HG02763 (cell line): Measurements from ENCODE around the gene NOL6.
"Not testable (repeated sequence)": the region's sequence is repeated elsewhere in the genome, so short reads cannot be mapped to it uniquely, and the experiment has no call there.

Experiments
- ATAC-seq: cut with Tn5 transposase; IDR thresholded peaks from one replicate; pipeline ENCODE4 v1.9.1; 2021; ENCODE audit warnings: mild to moderate bottlenecking, moderate library complexity; ENCODE audit not compliant: unreplicated experiment

The NOL6 gene

DNA sequence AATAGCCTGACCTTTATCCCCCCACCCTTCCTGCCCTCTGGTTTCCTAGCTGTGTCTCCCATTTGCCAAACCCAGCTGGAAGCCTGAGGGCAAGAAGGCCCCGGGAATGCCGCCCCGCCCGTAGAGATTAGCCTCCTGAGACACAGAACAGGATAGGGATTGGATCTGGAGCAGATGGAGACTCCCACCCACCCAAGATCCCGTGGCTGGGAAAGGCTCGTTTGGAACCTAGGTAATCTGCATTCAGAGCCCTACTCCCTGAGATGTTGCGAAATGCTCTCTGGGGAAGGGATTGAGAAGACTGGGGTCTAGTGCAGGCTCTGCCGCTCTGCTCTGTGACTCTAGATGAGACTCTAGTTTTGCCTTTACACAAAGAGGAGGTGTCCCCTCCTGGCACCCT lies 37.3 kb downstream of the NOL6 start:
- ATAC-seq, result no peak

DNA sequence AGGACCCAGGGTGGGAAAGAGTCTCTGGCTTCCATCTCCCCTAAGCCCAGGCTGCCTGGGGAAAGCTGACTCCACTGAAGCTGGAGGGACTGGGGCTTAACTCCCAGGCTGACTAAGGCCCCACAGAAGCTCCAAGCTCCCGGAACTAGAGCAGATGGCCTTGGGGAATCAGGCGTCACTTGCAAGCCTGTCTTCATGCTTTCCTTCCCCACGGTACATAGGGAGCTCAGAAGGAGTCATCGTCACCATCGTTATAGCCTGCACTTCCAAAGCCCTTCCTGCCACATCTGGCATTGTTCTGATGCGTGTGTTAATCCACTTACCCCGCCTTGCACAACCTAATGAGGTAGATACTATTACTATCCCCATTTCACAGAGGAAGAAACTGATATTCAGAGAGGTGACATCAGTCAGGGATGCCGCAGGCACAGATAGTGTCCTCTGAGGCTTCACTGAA lies 37.9 kb downstream of the NOL6 start:
- ATAC-seq, result no peak

DNA sequence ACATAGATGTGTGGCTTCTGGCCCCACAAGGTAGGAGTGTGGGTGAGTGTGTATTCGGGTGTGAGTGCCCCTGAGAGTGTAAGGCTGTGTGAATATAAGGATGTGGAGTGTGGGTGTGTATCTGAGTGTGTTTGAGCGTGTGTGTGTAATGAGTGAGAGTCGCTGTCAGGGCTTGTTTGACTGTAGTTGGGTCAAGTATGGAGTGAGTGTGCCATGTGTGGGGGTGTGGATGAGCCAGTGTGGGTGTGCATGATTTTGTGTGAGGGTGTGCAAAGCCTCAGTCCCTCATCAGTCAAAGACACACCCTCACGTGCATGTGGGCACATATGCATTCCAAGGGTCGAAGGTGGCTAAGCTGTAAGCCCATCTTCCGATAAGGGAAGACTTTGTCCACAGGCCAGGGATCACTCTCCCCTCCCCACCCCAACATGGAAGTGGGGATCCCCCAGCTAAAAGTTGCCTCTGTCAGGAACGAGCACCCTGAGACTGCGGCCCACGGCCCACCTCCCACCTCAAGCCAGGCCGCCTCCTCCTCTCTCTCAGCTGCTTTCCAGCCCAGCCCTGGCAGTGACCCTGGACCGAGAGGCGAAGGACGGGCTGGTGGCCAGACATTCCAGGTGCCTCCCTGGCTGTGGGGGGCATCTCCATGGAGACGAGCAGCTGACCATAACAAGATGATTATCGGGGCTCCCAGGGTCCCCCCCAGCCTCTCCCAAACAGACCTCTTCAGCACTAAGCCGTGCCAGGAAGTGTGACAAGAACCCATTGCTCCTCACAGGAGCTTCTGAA lies 39.2 kb downstream of the NOL6 start:
- ATAC-seq, result no peak

DNA sequence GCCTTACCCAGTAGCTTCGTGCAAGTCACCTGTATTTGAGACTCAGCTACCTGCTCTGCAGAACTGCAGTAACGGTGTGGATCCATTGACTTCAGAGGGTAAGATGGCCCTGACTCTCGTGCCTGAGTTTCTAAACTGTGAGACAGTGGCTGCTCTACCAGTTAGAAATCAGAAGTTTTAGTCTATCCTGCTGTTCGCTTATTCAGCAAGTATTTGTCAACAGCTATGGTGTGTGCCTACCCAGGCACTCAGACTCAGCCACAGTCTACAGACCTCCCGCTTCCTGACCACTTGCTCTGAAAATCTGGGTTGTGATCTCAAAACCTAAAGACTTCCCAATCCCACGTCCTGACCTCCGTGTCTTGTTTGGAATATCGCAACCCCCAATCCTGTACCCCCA lies 39.9 kb downstream of the NOL6 start:
- ATAC-seq, result no peak

DNA sequence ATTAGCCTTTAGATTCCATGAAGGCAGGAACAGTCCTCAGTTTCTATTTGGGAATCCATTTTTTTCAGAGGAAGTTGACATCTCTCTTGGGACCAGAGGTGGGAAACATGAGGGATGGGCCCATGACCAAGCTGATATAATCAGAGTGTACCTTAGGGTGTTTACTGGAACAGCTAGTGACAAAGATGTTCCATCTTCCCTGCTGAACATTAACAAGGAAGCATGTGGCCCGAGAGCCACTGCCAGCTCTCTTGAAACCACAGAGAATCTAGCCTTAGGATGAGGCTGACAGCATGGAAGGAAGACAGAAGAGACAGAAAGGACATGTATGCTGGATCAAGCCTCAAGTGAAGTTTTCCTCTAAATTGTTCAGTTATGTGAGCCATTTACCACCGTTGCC lies 42.3 kb downstream of the NOL6 start:
- no peak for ATAC-seq

DNA sequence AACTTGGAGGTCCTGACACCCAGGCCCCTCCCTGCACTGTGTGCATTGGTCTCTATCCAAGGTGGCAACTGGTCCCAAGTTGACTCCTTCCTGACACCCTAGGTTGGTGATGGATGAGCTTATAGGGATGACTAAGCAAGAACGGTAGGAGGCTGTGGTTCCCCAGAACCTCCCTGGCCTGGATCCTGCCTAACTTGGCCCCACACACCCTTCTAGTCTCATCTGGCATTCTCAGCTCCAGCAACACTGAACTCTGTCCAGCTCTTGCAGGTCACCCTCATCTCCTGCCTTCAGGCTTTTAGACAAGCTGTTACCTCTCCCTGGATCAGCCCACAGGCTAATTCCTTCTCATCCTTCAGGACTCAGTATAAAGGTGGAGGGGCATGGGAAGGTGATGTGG lies 42.8 kb downstream of the NOL6 start:
- ATAC-seq, result no peak

DNA sequence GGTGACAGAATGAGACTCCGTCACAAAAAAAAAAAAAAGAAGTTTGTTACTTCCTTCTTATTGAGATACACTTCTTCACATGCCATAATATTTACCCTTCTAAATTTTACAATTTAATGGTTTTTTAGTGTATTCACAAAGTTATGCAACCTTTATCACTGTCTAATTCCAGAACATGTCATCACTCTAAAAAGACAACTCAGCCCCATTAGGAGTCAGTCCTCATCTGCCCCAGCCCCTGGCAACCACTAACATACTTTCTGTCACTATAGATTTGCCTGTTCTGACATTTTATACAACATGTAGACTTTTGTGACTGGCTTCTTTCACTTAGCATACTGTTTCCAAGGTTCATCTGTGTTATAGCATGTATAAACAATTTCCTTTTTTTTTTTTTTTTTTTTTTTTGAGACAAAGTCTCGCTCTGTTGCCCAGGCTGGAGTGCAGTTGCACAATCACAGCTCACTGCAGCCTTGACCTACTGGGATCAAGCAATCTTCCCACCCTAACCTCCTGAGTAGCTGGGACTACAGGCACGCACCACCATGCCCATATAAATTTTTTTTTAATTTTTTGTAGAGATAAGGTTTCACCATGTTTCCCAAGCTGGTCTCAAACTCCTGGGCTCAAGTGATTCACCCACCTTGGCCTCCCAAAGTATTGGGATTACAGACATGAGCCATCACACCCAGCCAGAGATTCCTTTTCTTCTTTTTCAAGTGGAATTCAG lies 44.3 kb downstream of the NOL6 start:
- no peak for ATAC-seq

DNA sequence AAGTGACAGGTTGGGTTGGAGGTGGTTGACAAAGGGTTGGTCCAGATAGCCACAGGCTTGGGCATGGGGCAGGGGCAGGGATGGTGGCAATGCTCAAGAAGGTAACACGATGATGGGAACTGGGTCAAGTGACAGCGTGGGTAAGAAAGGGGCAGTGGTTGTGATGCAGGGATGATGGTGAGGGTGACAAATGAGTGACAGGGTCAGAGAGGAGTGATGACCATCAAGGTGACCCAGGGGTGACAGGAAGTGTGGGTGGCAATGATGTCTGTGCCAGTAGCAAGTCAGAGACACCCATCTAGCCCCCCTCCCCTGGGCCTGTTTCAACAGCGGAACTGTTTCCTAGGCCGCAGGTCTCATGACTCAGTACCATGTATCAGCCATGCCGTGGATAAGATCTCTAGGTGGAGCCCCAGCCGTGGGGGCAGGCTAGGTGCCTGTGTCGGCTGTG lies 46.9 kb downstream of the NOL6 start:
- ATAC-seq, result no peak

DNA sequence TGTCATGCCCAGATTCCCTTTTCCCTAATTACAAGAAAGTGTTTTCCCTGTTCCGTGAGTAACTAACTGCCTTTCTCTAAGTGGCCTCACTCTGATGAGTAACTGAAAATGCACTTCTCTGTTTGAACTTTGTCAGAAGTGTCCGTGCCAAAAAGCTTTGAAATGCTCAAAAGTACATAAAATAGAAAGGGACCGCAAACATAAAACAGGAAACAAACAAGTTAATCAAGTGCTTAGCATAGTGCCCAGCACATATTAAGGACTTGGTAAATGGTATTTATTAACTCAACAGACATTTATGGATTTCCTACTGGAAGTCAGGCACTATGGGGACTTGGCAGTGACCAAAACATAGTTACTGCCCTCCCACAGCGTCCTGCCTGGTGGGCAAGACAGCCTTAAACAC lies 48.6 kb downstream of the NOL6 start:
- no peak for ATAC-seq

DNA sequence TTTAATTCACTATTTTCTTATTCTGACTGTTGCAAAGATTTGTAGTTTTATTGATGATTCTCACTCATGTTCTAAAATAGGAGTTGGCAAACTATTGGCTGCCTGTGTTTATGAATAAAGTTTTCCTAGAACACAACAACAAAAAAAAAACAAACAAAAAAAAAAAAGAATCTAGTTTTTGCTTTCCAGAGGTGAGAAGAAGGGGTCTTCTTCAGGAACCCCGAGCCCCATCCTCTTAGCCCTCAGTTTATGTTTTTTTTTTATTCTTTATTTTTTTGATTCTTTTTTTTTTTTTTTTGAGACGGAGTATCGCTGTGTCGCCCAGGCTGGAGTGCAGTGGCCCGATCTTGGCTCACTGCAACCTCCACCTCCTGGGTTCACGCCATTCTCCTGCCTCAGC lies 49.2 kb downstream of the NOL6 start:
- ATAC-seq, result not testable (repeated sequence)

DNA sequence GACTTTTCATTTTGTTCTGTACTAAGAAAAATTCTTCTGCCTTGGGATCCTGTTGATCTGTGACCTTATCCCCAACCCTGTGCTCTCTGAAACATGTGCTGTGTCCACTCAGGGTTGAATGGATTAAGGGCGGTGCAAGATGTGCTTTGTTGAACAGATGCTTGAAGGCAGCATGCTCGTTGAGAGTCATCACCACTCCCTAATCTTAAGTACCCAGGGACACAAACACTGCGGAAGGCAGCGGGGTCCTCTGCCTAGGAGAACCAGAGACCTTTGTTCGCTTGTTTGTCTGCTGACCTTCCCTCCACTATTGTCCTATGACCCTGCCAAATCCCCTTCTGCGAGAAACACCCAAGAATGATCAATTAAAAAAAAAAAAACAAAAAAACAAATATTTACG lies 49.7 kb downstream of the NOL6 start:
- ATAC-seq, result not testable (repeated sequence)

DNA sequence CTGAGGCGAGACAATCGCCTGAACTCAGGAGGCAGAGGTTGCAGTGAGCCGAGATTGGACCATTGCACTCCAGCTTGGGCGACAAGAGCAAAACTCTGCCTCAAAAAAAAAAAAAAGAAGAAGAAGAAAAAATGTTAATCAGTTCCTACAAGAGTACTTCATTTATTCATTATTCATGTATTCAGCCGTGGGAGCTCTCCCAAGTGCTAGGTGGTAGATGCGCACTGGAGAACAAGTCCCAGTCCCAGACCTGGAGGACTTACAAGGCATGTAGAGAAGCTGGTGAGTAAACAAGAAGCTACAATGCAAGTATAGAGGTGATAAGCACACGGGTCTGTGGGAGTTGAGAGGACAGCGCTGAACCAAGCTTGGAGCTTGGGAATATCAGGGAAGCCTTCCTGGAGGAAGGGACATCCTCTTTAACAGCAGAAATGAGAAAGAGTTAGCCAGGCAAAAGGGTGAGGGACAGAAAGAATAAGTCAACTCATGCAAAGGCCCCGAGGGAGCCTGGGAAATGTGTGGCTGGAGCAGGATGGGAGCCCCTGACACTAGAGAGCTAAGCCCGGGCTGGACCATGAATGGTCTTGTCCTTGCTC lies 53.9 kb downstream of the NOL6 start:
- ATAC-seq, result no peak

DNA sequence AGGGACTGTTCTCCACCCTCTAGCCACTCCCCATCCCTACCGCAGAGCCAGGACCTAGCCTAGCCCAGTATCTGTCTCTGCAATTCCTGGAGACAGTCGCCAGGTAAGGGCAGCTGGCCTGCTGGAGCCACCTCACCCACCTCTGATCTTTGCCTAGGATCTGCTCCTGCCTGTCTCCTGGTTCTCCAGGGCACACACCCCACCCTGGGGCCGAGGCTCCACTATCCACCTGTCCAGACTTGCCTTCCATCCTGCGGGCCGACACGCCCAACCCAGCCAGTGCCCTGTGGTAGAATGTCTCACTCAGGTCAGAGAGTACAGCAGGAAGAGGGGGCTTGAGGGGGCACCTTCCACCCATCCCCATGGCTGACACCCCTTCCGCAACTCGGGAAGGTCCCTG lies 55.6 kb downstream of the NOL6 start:
- ATAC-seq, result no peak

DNA sequence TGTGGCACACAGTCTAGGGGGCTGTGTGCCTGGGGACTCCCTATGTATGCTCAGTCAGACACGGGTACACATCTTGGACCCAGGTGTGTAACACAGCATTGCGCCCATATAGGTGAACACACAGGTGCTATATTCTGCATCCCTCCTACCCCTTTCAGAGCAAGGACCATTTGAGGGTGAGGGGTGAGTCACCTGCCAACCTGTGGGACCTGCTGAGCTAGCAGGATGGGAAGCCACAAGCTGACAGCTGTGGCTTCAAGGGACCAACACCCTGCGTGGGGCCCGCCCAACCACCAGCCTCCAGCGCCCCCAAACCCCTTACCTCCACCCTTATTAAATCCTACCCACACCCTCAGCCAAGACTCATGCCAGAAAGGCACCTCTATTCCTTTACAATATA lies 56.7 kb downstream of the NOL6 start:
- ATAC-seq, result no peak

DNA sequence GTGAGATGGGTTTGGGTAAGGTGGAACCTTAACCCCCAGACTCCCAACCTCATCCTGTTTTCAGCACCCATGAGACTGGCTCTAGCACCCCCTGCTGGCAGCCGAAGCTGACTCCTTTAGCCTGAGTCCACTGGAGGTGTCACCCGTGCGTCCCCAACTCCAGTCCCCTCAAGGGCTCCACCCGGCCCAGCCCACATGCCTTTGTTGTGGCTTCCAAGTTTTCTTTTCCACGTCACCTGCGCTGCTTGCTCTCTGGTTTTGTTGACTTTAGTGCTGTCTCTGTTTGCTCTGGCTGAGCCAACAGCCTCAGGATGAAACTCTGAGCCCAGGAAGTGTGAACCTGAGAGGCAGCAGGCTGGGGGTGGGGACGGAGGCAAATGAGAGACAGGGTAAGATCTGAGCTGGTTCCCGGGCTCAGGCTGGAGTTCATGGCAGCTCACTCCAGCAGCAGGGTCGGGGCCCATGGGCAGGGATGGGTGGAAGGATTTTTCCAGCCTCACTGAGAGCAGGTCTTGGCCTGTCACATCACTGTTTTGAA lies 58.2 kb downstream of the NOL6 start:
- ATAC-seq, result peak; percentile 56

DNA sequence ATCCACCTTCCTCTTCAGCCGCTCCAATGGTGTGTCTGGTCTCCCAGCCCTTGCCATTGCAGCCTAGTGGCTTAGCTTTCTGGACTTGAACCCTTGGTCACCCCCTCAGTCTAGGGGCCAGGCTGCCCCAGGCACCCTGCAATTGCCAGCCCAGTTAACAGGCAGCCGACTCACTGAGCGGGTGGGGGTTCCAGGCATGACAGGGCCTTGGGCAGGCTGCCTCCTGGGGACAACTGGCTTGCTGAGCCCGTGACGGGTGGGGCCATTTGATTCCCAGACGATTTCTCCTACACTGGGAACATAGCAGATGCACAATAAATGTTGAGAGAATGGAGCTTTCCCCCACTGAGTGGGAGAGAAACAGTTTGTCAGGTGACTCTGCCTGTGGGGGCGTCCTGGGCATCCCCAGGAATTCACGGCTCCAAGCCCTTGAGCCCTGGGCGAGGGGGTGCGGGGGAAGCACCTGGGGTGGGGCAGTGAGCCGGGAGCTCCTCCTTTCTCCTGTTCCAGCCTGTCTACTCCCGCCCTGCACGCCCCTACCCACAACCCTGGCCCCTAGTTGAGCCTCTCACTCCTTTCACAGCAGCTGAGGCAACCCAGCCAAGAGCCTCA lies 58.7 kb downstream of the NOL6 start:
- ATAC-seq, result no peak

DNA sequence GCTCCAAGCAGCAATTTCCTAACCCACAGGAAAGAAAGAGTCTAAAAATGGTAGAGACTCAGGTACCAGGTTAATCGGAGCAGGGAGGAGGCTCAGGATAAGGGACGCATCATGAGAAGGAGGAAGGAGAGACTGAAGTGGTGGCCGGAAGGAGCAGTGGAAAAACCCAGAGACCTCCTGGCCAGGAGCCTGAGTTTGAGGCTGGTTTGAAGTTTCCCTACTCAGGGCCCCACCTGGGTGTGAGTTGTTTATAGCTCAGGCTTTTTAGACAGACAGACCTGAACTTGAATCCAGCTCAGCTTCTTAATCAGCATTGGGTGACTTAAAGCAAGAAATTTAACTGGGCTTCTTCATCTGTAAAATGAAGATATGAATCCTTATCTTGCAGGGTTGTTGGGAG lies 59.5 kb downstream of the NOL6 start:
- ATAC-seq, result no peak
